Bone marrow (tissue), 2 donors: ENCODE data around the gene SLC43A2.

Experiments
- DNase-seq, 2 donors: peaks; one replicate each; lab custom pipeline; 2025; lab: John Stamatoyannopoulos, UW

The SLC43A2 gene

DNA sequence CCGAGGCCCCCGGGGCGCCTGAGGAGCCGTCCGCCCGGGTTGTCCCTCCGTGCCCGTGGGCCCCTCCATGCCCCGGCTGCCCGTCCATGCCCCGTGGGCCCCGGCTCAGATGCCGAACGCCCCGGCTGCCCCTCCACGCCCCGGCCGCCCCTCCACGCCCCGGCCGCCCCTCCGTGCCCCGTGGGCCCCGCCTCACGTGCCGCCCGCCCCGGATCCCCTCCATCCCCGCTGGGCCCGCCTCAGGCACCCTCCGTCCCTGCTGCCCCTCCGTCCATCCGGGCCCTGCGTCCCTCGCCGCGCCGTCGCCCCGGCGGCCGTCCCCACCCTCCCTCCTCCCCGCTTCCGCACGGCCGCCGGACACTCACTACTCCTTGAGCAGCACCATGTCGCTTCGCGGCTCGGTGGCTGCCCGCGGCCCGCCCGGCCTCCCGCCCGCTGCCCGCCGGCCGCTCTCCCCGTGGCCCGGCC is 66.4 kb downstream of the SLC43A2 start:
- peak in 1 of 2 donors; percentile 69 for DNase-seq

DNA sequence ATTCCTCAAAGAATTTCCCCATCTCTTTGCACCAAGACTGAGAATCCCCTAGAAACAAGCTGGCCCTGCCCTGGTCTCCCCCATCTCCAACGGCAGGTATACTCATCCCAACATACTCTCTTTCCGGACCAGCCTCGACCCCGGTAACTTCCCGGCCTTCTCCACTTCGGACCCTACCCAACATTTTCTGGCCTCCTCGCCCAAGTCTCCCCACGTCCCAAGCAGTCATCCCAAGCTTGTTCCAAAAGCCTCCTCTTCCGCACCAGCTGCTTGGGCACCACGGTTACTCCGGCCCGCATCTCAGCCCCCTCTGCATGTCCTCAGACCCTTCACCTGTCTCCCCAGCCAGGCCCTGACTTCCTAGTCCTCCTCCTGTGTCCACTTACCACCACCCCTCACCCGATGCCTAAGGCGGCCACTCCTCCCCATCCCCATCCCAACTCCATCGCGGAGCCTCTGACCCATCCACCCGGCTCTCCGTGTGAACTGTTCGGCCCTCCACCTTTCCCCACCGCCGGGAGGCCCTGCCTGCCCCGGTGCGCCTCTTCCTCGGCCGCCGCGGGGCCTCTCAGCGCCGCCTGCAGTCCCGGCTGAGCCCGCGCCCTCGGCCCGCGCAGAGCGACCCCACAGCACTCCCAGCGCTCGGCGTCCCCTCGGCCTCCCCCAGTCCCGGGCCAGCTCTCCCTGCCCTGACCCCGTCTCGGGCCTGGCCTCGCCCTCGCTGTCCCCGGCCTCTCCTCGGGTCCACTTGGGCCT is 67.0 kb downstream of the SLC43A2 start:
- peak in 1 of 2 donors; percentile 14 for DNase-seq

DNA sequence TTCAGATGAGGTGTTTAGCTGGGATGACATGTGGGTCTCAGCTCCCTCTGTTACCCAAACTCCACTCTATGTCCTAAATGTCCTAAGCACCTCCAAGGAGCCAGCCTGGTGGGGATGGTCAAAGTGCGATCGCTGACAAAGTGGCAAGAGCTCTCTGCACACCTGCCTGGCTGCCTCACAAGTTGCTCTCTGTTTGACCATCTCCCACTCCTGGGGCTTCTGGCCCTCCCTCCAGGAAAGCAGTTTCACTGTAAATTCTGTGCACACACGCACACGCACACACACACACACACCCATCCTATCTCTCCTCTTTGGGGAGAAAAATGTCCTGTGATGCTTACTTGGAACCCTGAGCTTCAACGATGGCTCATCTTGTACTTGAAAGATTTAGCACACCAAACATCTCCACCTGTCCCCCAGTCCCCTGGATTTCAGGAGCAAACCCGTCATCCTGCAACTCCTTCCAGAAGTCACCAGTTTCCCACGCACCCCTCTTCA is 67.7 kb downstream of the SLC43A2 start:
- no peak for DNase-seq

DNA sequence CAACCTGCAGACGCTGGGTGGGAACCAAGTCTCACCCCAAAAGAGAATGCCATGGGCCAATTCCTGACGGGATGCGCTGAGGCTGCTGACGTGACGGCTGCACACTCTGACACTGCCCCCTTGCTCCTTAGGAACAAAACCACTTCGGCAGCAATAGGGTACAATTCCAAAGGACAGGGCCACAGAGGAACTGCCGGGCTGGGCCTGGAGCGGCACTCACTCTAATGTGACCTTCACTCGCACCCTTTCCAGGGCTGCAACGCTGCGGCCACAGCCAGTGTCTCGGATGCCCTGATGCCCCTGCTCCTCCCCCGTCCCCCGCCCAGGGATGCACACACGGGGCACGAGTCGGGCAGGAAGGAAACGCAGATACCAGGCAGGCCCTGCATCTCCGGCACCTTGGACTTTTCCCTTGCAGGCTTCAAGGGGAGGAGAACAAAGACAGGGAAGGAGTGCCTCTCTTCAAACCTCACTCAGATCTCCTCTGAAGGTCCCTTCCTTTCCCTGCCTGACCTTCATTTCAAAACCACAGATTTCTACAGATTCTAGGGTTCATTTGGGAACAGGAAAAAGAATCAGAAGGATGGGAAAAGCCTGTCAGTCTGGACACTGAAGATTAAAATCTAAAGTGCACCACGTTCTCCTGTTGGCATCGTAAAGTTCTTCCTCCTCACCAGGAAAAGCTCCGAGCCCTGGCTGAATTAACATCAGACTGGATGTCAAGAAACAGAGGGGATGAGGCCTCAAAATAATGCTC is 68.4 kb downstream of the SLC43A2 start:
- no peak for DNase-seq

DNA sequence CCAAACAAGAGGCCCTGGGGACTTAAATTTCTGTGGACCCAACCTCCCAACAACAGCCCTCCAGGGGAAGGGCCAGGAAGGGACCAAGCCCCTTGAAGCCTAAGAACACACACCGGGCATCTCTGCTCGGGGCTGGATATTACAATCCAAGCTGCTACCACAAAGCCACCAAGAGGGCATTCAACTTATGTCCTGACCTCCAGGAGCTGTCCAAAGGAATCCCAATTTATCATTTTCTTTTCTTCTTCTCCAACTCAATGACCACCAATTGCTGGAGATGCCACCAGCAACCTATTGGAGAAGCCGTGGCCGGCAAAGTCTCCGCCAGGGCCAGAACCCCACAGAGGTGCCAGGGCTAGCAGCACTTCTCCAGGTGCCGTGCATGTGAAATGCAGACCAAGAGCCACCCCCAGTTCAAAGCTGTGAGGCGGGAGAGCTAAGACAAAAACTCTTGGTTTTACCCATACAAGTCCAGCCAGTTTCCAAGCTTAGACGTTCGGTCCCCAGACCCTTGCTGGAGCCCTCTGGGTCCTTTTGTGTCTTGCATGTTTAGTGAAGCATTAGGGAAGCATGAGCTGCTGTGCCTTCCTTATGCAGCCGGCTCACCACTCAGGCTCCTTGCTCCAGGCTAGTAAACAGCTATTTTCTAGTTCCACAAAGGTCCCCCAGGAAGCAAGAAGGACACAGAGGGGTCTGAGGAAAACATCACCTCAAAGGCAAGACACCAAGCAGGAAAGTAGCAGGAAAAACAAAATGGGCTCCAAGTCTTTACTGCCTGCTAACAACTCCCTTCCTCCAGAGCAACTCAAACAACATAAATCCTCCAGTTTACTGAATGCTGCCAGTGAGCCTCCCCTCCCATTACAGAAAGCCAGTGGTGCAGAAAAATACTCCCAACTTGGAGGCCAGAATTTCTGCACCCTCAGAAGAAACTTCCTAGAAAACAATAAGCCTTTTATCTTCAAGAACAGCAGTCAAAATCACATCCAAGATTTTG is 69.3 kb downstream of the SLC43A2 start:
- no peak for DNase-seq

DNA sequence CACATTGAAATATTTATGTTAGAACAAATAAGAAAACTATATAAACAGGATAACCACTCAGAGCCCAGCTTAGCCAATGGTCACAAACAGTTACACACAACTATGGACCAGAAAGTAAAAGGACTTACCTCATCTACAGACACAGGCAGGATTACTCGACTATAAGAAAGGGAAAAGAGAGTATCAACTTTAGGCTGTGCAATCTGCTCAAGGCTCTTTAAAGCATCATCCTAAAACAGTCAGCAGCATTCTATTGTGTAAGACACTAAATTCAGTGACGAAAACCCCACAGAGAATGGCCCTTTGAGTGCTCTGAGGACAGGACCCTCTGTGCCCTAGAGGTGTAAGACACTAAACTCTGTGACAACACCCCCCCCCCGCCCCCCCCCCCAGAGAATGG is 70.2 kb downstream of the SLC43A2 start:
- no peak for DNase-seq

DNA sequence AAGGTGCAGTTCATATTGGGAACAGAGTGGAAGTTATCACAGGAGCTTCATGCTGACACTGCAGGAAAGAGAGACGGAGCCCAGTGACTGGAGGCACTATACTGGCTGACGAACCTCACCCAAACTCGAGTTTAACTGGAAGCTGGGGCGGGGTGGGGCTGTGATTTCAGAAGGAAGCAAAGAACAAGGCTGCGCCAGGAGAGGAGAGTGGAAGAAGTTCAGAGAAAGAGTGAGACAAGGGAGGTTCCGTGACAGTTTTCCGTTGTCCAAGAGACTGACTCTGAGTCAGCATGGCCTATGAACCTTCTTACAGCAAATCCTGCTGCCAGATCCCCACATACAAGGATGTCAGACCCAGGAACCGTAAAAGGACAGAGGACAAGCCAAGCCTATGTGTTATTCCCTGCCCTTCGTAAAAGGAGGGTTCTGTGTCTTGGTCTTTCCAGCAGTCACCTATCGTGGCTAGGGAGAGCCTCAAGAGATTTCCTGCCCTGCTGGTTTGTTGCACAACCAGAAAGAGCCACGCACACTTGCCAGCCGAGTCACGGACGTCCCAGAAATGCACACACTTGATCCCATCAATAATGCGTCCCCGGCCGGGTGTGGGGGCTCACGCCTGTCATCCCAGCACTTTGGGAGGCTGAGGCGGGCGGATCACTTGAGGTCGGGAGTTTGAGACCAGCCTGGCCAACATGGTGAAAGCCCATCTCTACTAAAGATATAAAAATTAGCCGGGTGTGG is 71.1 kb downstream of the SLC43A2 start:
- DNase-seq, result no peak

DNA sequence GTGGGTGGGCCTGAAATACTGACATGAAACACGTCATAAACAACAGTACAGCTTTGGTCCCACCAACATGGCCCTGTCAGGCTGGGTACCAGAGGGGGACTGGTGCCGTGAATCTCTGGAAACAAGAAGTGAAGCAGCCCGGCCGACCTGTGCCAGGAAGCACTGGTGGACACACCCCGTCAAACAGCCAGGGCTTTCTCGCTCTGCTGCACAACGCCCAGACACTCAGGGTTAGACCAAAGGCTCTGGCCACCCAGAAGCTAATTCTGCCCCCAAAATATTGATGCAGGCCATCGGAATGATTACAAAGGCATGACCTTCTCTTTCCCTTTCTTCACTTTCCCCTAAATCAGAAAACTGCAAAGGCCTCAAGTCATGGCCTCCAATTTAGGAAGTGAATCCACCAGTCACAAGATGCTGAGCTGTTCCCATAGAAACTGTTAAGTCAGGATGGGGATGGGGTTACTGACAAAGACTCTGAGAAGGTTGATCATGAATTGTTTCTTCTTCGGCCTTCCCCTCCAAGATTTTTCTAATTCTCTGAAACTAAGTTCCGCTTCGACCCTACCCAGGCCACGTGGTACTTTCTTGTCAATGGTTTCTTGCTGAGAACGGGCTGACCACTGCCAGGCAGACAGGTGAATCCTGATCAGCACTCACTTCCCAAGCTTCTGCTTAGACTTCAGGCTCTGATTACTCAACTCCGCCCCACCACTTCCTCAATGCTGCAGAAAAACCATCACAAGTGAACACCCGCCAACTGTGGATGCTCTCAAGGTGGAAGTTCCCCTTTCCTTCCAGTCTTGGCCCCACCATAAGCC is 72.8 kb downstream of the SLC43A2 start:
- peak; percentile 49 to 60 for DNase-seq

DNA sequence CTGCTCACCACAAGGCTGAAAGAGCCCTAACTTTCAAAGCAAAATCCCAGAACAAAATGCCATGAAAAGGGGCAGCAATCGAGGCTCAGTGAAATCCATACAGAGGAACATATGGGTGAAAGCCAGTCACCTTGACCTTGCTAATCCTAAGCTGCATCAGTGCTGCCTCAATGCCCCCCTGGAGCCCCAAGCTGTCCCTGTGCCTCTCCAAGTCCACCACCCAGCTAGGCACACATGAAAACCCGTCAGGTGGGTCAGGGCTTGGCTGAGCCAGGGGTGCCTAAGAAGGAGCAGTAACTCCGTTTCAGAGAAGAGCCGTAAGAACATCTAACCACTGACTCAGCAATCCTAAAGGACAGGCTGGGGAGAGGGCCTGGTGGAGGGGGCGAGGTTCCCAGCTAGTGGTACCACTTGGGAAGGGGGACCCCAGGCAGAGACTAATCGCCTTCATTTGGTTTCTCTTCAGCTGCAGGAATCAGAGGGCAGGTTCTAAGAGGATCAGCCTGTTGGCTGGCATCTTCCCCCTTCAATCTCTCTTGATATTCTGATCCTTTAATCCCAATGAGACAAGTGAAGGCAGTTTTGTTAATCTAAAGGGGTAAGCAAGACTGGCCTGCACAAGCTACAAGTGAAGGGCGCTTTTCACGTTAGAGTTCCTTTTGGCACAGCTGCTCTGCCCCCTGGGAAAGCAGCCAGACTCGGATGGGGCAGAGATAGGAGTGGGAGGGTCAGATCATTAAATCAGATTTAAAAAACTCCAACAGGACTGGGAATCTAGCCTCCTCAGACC is 73.7 kb downstream of the SLC43A2 start:
- DNase-seq, result no peak

DNA sequence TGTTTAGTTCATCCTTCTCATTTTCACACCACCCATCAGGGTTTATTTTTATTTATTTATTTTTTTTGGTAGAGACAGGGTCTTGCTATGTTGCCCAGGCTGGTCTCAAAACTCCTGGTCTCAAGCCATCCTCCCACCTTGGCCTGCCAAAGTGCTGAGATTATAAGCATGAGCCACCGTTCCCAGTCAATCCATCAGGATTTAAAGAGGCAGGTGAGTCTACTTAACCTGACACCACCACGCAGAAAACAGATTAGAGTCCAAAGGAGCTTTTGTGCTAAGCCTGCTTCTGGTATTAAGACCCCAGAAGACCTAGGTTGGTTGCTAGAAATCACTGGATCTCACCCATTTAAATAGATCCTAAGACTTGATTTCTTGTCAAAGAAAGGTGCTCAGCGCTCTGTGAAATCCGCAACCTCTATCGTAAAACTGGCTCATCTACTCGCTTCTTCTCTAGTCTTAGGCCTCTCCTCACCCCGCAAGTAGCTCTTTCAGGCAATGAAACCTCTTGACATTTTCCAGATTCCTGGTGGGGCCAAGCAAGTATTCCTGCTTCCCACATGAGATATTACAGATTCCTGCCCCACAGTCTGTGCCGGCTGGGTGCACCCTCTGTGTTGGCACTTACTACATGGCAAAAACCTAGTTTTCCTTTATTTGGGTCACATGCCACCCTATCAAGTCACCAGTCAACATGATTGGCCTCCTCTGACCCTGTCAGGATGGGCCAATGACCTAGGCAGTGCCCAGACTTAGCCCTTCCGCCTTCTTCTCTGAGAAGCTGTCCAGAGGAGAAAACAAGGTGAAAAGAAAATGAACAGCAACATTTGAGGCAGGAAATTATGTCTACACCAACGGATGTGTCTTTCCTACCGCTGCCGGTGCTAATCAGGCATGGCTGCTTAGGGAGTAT is 75.0 kb downstream of the SLC43A2 start:
- no peak for DNase-seq

DNA sequence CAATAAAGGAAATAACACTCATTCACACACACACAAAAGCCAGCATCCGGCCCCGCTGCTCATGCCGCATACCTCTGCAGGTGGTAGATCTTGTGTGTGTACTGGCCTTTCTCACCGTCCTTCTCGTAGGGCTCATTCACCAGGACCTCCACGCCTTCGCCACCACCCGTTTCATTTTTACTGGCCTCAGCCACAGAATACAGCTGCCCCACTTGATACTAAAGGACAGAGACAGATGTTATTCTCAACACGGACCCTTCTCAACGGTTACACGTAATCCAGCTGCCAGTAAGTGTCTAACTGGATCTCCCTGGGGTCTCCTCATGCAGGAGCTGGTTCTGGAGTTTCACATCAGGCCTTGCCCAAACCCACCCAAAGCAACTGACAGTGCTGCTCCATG is 75.7 kb downstream of the SLC43A2 start:
- no peak for DNase-seq

DNA sequence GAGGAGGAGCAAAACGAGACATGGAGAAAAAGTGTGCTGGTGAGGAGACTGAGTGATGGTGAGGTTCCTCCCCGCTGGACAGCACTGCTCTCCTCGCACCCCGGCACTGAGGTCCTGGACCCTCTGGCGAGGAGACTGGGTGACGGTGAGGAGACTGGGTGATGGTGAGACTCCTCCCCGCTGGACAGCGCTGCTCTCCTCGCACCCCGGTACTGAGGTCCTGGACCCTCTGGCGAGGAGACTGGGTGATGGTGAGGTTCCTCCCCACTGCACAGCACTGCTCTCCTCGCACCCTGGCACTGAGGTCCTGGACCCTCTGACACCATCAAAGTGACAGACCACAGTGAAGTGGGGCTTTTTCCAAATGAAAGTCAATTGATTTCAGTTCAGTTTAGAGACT is 76.9 kb downstream of the SLC43A2 start:
- no peak for DNase-seq

DNA sequence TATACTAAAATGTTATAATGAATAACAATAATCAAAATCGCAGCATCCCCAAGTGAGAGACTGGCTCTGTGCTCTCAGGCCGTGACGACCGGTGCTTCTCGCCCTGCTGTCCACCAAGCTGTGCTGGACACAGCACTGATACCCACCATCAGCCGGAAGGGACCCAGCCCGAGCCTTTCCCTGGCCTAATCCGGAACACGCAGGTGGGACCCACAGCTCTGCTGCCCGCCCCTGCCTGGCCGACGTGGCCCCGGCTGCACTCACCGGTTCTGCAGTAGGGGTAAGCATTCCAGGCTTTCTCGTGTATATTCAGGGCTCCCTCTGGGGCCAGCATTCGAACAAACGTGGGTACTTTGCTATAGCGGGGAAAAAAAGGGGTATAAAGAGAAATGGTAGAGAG is 80.6 kb downstream of the SLC43A2 start:
- no peak for DNase-seq

DNA sequence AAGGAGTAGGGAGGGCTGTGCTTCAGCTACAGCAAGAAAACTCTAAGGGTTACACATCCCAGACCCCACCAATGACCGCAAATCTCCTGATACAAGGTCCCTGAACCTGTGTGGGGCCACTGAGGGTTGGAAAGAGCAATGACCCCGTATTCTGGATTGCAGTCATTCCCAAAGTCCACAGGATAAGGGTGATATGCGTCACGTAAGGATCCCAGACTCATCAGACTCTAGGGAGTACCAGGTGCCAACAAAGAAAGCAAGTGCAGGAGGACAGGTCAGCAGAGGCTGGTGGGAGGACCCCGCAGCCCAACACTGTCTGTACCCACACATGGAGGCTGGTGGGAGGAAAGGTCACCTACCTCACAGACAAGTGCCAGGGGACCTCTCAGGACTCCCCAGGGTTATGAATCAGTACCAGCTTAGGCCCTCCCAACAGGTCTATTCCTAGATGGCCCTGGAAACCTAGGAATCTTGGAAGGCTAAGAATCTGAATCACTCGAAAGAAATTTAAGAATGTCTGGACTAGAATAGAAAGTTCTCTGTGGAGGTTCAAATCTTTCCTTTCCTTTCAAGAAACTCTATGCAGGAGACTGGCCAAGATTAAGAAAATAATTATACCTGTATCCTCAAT is 82.2 kb downstream of the SLC43A2 start:
- no peak for DNase-seq

DNA sequence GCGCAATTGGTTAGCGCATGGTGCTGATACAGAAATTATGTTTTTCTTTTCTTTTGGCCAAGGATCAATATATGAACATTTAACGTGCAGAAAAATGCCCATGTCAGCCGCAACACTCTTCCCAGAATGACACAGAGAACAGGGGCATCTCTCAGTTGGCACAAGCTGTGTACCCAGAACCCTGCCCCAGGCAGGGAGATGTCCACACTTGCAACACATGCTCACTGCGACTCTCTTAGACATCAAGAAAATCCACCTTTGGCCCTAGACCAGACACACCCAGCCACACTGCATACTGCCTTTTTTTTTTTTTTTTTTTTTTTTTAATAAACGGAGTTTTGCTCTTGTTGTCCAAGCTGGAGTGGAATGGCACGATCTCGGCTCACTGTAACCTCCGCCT is 83.0 kb downstream of the SLC43A2 start:
- DNase-seq, result no peak

DNA sequence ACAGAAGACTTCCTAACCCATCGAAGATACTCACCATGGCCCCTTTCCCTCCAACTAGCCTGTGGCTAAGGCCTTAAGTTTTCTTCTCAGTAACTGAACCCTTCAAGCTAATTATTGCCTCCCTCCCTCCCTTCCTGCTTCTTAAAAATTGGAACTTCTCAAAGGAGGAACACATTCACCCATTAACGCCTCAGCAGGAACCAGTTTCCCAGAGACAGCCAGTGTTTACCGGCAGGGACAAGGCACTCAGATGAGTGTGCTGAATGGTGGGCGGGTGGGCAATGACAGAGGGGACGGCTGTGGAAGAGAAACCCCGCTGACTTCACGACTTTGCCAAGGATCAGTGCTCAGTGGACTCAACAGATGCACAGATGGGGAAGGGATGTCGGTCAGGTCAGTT is 86.3 kb downstream of the SLC43A2 start:
- no peak for DNase-seq

DNA sequence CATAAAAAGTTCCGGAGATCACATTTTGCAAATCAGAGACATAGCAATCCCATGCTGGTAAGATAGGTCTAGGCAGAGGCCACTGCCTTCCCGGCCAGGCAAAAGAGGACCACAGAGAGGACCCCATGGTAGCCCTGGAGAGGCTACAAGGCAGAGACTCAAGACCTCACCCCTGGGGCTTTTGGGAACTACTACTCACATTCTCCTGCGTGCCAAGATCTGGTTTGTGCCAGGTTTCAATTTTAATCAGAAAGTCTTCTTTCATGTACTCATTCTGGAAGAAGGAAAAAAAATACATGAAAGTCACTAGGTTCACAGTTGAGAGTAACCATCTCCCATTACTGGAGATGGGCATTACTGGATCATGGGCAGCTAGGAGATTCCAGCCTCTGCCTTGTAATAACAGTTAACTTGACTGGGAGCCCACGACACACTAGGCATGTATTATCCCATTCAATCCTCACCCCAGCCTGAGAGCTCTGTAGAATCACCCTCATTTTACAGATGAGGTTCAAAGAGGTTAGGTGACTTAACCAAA is 87.2 kb downstream of the SLC43A2 start:
- no peak for DNase-seq

DNA sequence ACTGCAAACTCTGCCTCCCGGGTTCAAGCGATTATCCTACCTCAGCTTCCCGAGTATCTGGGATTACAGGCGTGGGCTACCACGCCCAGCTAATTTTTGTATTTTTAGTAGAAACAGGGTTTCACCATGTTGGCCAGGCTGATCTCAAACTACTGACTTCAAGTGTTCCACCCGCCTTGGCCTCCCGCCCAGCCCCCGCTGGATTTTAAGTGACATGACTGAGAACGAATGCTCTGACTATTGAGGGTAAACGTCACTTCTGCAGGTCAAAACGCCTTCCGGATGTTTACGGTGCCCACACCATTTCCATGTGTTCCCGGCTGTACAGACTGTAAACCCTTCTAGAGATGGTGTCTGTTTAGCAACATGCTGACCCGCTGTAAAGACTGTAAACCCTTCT is 88.8 kb downstream of the SLC43A2 start:
- DNase-seq, result no peak
